K562 (cell line): ENCODE results near the gene XPO6.

ENCODE experiments used
- CHD2 ChIP-seq: IDR thresholded peaks from 2 replicates; pipeline ENCODE4 v1.6.1; 2011; ENCODE audit warnings: low read depth, low read length
- HNRNPLL ChIP-seq: fragments of 200-400 bp; formaldehyde crosslinking; IDR thresholded peaks from 2 replicates; pipeline ENCODE4 v1.6.1; 2017; ENCODE audit warnings: low read length, low read depth, mild to moderate bottlenecking; ENCODE audit not compliant: poor library complexity, severe bottlenecking
- MTA1 ChIP-seq: fragments of 450-650 bp; IDR thresholded peaks from 2 replicates; pipeline ENCODE4 v1.6.1; 2017; ENCODE audit warnings: borderline replicate concordance
- POLR3G ChIP-seq: IDR thresholded peaks from 2 replicates; pipeline ENCODE4 v1.6.1; 2011; ENCODE audit not compliant: insufficient read length, insufficient replicate concordance; ENCODE audit errors: extremely low read depth
- ZBTB1 ChIP-seq: sonication (generic); formaldehyde crosslinking; IDR thresholded peaks from 2 replicates; pipeline ENCODE4 v1.8.1; 2023; ENCODE audit warnings: missing genetic modification reagents, low read depth, mild to moderate bottlenecking, borderline replicate concordance

DNA sequence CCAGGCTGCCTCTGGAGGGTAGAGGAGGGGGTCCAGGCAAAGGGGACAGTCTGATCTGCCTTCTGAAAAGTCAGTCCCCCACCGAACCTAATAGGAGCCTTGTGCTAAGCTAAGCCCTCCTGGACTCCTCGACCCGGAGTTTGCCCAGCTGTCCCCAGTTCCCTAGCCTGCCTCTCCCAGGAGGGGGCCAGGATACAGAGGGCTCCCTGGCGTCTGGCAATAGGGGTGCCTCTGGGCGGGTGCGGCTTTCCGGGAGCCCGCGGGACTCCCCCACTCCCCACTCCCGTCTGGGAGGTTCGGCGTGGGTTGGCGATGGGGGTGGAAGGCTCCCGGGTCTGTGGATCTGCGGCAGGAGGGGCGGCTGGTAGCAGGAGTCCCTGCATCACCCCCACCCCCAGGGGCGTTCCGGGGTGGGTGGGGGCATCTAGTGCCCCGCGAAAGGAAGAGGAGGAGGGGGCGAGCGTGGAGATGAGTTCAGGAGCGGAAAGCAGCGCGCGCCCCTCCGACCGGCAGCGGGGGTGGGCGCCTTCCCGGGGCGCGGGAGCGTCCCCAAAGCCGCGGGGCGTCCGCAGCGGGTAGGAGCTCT, 149.4 kb downstream of the XPO6 start:
- no peak for TF ChIP-seq CHD2
- no peak for TF ChIP-seq ZBTB1 (CRISPR knock-in tag)
- no peak for TF ChIP-seq POLR3G
- TF ChIP-seq HNRNPLL, result no peak
- no peak for TF ChIP-seq MTA1
